CD4-positive, alpha-beta T cell treated with Interleukin-10 for 1 hour (primary cell): Measurements from ENCODE around the gene NAMPT.

Experiments used
- DNase-seq: peaks from one replicate; pipeline ENCODE4 v3.0.0-alpha.2; 2020

Gene NAMPT

GRCh38 chr7:106270122-106270977 lies 14.4 kb downstream of the NAMPT start:
- no peak for DNase-seq

GRCh38 chr7:106269254-106269961 lies 15.4 kb downstream of the NAMPT start:
- DNase-seq = no peak

GRCh38 chr7:106265133-106265532 lies 19.6 kb downstream of the NAMPT start:
- no peak for DNase-seq

GRCh38 chr7:106262221-106262881 lies 22.4 kb downstream of the NAMPT start:
- no peak for DNase-seq

GRCh38 chr7:106260136-106260561 lies 24.6 kb downstream of the NAMPT start:
- no peak for DNase-seq

- no peak for DNase-seq
These were observed 26.0 kb downstream of the NAMPT start for GRCh38 chr7:106258789-106259188.

- DNase-seq = no peak
These were observed 27.0 kb downstream of the NAMPT start for GRCh38 chr7:106257752-106258151.

GRCh38 chr7:106256144-106256543 lies 28.6 kb downstream of the NAMPT start:
- DNase-seq = no peak

- no peak for DNase-seq
These were observed 29.5 kb downstream of the NAMPT start for GRCh38 chr7:106255246-106255645.

- DNase-seq = no peak
These were observed 30.2 kb downstream of the NAMPT start for GRCh38 chr7:106254525-106255116.

GRCh38 chr7:106252568-106252967 lies 32.2 kb downstream of the NAMPT start:
- DNase-seq = no peak

GRCh38 chr7:106249488-106249887 lies 35.3 kb downstream of the NAMPT start:
- no peak for DNase-seq

GRCh38 chr7:106248600-106248999 lies 36.2 kb downstream of the NAMPT start:
- no peak for DNase-seq

GRCh38 chr7:106247841-106248240 lies 36.9 kb downstream of the NAMPT start:
- no peak for DNase-seq

- no peak for DNase-seq
These were observed 37.7 kb downstream of the NAMPT start for GRCh38 chr7:106246902-106247711.

GRCh38 chr7:106243893-106244292 lies 40.9 kb downstream of the NAMPT start:
- no peak for DNase-seq

- no peak for DNase-seq
These were observed 45.4 kb downstream of the NAMPT start for GRCh38 chr7:106239406-106239805.

GRCh38 chr7:106238830-106239229 lies 46.0 kb downstream of the NAMPT start:
- DNase-seq = no peak

- no peak for DNase-seq
These were observed 48.7 kb downstream of the NAMPT start for GRCh38 chr7:106236065-106236464.

GRCh38 chr7:106234425-106234824 lies 50.4 kb downstream of the NAMPT start:
- no peak for DNase-seq

GRCh38 chr7:106231856-106232490 lies 52.8 kb downstream of the NAMPT start:
- DNase-seq = no peak

- DNase-seq = no peak
These were observed 58.9 kb downstream of the NAMPT start for GRCh38 chr7:106225856-106226255.
